Karpas-422 (cell line): ENCODE results near the gene ATP6V0E1. TPM values are rescaled to one million over a fixed set of nuclear protein-coding genes. Genes with fewer than 3 reads are reported as not detected.

Experiments used
- DNase-seq: peaks from one replicate; pipeline ENCODE4 v3.0.0-alpha.2; 2015
- H2AFZ ChIP-seq: fragments of 200-600 bp; sonication (generic); 2 replicates; pipeline ENCODE4 v1.6.1; 2014; ENCODE audit warnings: antibody characterized with exemption, low read length, mixed read lengths
- H3K27ac ChIP-seq: fragments of 200-600 bp; sonication (generic); 2 replicates; pipeline ENCODE4 v1.5.1; 2014; ENCODE audit warnings: mild to moderate bottlenecking, low read length, moderate library complexity
- H3K27me3 ChIP-seq: fragments of 200-600 bp; sonication (generic); 2 replicates; pipeline ENCODE4 v1.6.1; 2014; ENCODE audit warnings: low read length, mixed read lengths
- H3K36me3 ChIP-seq: fragments of 200-600 bp; sonication (generic); 2 replicates; pipeline ENCODE4 v1.6.1; 2014; ENCODE audit warnings: low read length, mixed read lengths; ENCODE audit not compliant: insufficient read depth
- H3K4me1 ChIP-seq: fragments of 200-600 bp; sonication (generic); 2 replicates; pipeline ENCODE4 v1.6.1; 2014; ENCODE audit warnings: mild to moderate bottlenecking, low read length, mixed read lengths
- H3K4me2 ChIP-seq: fragments of 200-600 bp; sonication (generic); 2 replicates; pipeline ENCODE4 v1.6.1; 2014; ENCODE audit warnings: low read length, low read depth, mild to moderate bottlenecking; ENCODE audit not compliant: poor library complexity, severe bottlenecking
- H3K4me3 ChIP-seq: fragments of 200-600 bp; sonication (generic); 2 replicates; pipeline ENCODE4 v1.5.1; 2014; ENCODE audit warnings: mild to moderate bottlenecking, antibody characterized with exemption, low read length, mixed read lengths
- H3K79me2 ChIP-seq: fragments of 200-600 bp; sonication (generic); 2 replicates; pipeline ENCODE4 v1.6.1; 2014; ENCODE audit warnings: mild to moderate bottlenecking, low read length, mixed read lengths
- H3K9ac ChIP-seq: fragments of 200-600 bp; sonication (generic); 2 replicates; pipeline ENCODE4 v1.6.0; 2014; ENCODE audit warnings: low read length
- H3K9me2 ChIP-seq: fragments of 200-600 bp; sonication (generic), shearing (Covaris generic); replicated peaks from 2 replicates; pipeline ENCODE4 v1.6.0; 2014; ENCODE audit warnings: mild to moderate bottlenecking, low read length, moderate library complexity; ENCODE audit not compliant: insufficient read depth
- H3K9me3 ChIP-seq: fragments of 300-700, 200-600 bp; sonication (generic); 2 replicates; pipeline ENCODE4 v1.6.1; 2014; ENCODE audit warnings: low read length, mixed read lengths
- H4K20me1 ChIP-seq: fragments of 200-600 bp; sonication (generic); 2 replicates; pipeline ENCODE4 v1.6.1; 2014; ENCODE audit warnings: mild to moderate bottlenecking, antibody characterized with exemption, low read length, low read depth; ENCODE audit not compliant: insufficient read depth
- total RNA-seq: library from RNA; depleted of rRNA; stranded (reverse); fragments of >200 nt; shearing (Covaris generic); gene quantifications from 2 replicates; pipeline ENCODE4 v1.2.3, GENCODE V29; 2014; ENCODE audit warnings: low replicate concordance

The ATP6V0E1 gene
- total RNA-seq, 1 experiment from 2014 or later, result 134 TPM

DNA sequence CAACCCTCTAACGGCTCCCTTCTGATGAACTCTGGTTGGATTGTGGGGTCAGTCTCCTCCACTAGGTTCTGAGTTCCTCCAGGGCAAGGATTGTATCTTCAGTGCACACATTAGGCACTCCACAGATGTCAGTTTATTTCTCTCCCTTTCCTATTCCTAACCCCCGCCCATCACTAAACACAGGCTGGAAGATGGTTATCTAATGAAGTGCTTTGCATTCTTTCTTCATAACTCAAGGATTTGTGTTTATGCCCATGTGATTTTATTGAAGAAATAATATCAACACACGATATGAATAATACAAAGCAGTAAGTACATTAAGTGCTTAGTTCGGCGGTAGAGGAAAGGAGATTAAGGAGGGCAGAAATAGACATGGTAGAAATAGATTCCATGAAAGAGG, 68.2 kb downstream of the ATP6V0E1 start:
- DNase-seq, result peak; percentile 23
- Histone ChIP-seq H3K27ac (no peak overlapping the region), H2AFZ (no peak overlapping the region), H3K9me3 (no peaks in the 10 kb centered on the region), H3K4me1 (peaks cover 9% of the 10 kb centered on the region), H4K20me1 (no peaks in the 10 kb centered on the region), H3K27me3 (no peaks in the 10 kb centered on the region), H3K4me3 (no peak overlapping the region), H3K36me3 (no peaks in the 10 kb centered on the region), H3K4me2 (no peak overlapping the region), H3K79me2 (no peaks in the 10 kb centered on the region), H3K9me2 (no peaks in the 10 kb centered on the region), H3K9ac (no peak overlapping the region)

DNA sequence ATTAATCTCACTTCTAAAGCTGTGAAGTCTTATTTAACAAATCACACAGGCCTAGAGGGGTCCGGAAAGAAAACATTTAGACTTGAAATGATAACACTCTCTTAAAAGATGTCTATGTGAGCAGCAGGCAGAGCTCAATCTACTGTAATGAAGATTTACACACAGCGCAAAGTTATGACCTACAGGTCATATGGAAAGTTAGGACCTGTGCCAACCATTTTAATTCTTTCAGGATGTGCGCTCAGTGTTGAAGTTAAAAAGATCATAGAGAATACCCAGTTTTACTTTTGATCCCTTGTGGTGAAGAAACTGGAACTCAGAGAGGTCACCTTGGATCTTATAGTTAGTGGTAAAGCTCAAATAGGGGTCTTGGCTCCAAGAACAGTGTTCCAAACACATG, 69.5 kb downstream of the ATP6V0E1 start:
- Histone ChIP-seq H3K27me3 (no peaks in the 10 kb centered on the region), H3K4me3 (no peak overlapping the region), H3K36me3 (no peaks in the 10 kb centered on the region), H2AFZ (no peak overlapping the region), H4K20me1 (no peaks in the 10 kb centered on the region), H3K4me1 (peaks cover 13% of the 10 kb centered on the region), H3K79me2 (peaks cover 7% of the 10 kb centered on the region), H3K9me3 (no peaks in the 10 kb centered on the region), H3K9ac (no peak overlapping the region), H3K4me2 (no peak overlapping the region), H3K27ac (no peak overlapping the region), H3K9me2 (no peaks in the 10 kb centered on the region)
- DNase-seq, result no peak

DNA sequence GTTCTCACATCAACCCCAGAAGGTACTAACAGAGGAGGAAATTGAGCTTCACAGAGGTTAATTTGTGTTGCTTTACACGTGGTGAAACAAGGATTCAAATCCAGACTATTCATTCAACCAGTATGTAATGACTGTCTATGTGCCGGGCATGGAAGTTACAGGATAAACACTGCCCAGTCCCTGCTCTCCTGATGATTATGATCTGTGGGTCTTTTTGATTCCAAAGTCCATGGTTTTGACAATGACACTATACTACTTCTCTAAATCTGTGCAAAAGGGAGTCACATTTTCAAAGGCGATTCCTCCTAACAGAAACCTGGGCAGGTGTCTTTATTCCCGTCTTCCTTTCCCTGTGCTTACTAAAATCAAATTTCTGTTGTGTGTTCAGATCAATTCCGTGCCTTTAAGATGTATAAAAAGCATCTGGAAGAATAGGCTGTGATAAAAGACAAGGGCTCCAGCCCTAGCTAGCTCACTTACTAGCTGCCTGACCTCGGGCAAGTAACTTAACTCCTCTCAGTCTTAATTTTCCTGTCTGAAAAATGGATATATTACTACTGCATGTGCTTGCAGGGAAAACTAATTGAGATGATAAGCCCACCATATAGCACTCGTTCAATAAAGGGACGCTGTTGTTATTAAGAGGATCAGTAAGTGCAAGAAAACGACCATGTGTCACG, 71.6 kb downstream of the ATP6V0E1 start:
- Histone ChIP-seq H4K20me1 (no peaks in the 10 kb centered on the region), H3K36me3 (no peaks in the 10 kb centered on the region), H3K79me2 (peaks cover 22% of the 10 kb centered on the region), H2AFZ (peak overlapping the region; percentile 3), H3K9me2 (no peaks in the 10 kb centered on the region), H3K27me3 (no peaks in the 10 kb centered on the region), H3K4me2 (peak overlapping the region; percentile 73), H3K27ac (no peak overlapping the region), H3K9me3 (no peaks in the 10 kb centered on the region), H3K4me3 (peak overlapping the region; percentile 87), H3K4me1 (peaks cover 16% of the 10 kb centered on the region), H3K9ac (peak overlapping the region; percentile 66)
- DNase-seq, result peak; percentile 56

DNA sequence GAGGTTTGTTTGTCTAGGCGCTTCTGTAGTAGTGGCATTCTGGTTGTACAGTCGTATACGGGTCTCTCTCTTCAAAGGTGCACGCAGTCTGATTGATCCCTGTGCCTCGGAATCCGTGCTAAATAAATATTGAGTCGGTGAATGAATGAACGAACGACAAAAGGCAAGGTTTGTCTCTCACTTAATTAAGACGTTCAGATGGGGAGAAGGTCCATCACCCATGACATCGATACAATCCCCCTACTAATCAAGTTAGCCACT, 72.1 kb downstream of the ATP6V0E1 start:
- H3K4me2 ChIP-seq, result peak overlapping the region; percentile 73
- H2AFZ ChIP-seq, result peak overlapping the region; percentile 3
- peaks cover 16% of the 10 kb centered on the region for H3K4me1 ChIP-seq
- no peak for DNase-seq
- H3K27ac ChIP-seq, result no peak overlapping the region
- peak overlapping the region; percentile 87 for H3K4me3 ChIP-seq
- H3K9me2 ChIP-seq, result no peaks in the 10 kb centered on the region
- H4K20me1 ChIP-seq, result no peaks in the 10 kb centered on the region
- peak overlapping the region; percentile 66 for H3K9ac ChIP-seq
- no peaks in the 10 kb centered on the region for H3K27me3 ChIP-seq
- H3K36me3 ChIP-seq, result no peaks in the 10 kb centered on the region
- no peaks in the 10 kb centered on the region for H3K9me3 ChIP-seq
- H3K79me2 ChIP-seq, result peaks cover 26% of the 10 kb centered on the region

DNA sequence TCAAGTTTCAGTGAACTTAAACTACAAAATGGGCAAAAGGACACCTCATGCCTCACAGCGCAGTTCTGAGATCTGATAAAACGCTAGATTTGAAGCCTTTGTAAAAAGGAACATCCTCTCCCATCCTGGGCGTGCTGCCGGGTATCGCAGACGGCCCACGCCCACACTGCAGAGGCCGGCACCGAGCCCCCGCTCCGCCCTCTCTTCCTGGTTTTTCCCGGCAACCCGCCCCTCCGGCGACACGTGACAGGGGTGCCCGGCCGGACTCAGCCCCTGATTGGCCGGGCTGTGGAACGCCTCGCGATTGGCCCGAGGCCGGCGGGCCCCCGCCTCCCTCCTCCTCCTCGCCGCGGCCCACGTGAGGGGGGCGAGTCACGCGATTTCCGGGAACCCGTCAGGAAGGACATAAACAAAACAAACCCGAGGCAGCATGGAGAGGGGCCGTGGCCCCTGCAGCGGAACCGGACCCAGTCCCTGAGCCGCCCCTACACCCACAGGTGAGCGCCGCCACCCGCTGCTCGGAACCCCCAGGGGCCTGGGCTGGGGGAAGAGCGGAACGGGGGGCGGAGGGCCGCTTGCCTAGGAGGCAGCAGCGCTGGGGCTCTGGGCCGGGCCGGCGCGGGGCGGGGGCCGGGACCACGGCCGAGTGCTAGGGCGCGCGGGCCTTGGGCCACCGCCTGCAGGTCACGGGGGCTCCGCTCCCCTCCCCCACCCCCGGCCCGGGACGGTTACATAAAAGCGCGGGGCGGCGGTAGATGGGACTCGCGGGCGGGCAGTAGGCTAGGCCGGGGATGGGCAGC, 72.6 kb downstream of the ATP6V0E1 start, which contains the start of gene CREBRF:
Gene CREBRF (plus strand): TSS at position 370 of the 800 bp plus-strand sequence. CDS start 24,424 bp downstream, outside the sequence.
- peak within 1 kb of the TSS; percentile 87 for H3K9ac ChIP-seq
- H3K4me1 ChIP-seq, result peaks cover 17% of the 10 kb centered on the region
- peaks cover 31% of the 10 kb centered on the region for H3K79me2 ChIP-seq
- no peaks in the 10 kb centered on the region for H4K20me1 ChIP-seq
- no peaks in the 10 kb centered on the region for H3K27me3 ChIP-seq
- H3K36me3 ChIP-seq, result no peaks in the 10 kb centered on the region
- peak within 1 kb of the TSS; percentile 87 for H3K4me3 ChIP-seq
- no peaks in the 10 kb centered on the region for H3K9me3 ChIP-seq
- peak within 1 kb of the TSS; percentile 59 for H2AFZ ChIP-seq
- H3K4me2 ChIP-seq, result peak within 1 kb of the TSS; percentile 93
- no peaks in the 10 kb centered on the region for H3K9me2 ChIP-seq
- DNase-seq, result peak; percentile 98
- H3K27ac ChIP-seq, result peak within 1 kb of the TSS; percentile 77

DNA sequence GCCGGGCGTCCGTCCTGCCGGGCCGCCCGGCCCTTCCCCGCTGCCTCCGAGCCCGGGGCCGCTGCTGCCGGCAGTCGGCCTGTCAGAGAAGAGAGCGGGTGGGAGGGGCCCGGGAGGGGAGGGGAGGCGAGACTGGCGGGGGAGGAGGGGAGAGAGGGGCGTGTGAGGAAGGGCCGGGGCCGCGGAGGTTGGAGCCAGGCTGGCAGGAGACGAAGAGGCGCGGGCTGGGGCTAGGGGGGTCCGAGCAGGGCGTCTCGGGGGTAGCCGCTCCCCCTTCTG, 73.2 kb downstream of the ATP6V0E1 start:
- H3K27ac ChIP-seq, result peak overlapping the region; percentile 63
- H3K36me3 ChIP-seq, result no peaks in the 10 kb centered on the region
- peaks cover 23% of the 10 kb centered on the region for H3K4me1 ChIP-seq
- H4K20me1 ChIP-seq, result no peaks in the 10 kb centered on the region
- DNase-seq, result no peak
- no peak overlapping the region for H2AFZ ChIP-seq
- peaks cover 36% of the 10 kb centered on the region for H3K79me2 ChIP-seq
- no peaks in the 10 kb centered on the region for H3K27me3 ChIP-seq
- no peaks in the 10 kb centered on the region for H3K9me2 ChIP-seq
- H3K4me3 ChIP-seq, result peak overlapping the region; percentile 87
- H3K9me3 ChIP-seq, result no peaks in the 10 kb centered on the region
- peak overlapping the region; percentile 93 for H3K4me2 ChIP-seq
- peak overlapping the region; percentile 86 for H3K9ac ChIP-seq

DNA sequence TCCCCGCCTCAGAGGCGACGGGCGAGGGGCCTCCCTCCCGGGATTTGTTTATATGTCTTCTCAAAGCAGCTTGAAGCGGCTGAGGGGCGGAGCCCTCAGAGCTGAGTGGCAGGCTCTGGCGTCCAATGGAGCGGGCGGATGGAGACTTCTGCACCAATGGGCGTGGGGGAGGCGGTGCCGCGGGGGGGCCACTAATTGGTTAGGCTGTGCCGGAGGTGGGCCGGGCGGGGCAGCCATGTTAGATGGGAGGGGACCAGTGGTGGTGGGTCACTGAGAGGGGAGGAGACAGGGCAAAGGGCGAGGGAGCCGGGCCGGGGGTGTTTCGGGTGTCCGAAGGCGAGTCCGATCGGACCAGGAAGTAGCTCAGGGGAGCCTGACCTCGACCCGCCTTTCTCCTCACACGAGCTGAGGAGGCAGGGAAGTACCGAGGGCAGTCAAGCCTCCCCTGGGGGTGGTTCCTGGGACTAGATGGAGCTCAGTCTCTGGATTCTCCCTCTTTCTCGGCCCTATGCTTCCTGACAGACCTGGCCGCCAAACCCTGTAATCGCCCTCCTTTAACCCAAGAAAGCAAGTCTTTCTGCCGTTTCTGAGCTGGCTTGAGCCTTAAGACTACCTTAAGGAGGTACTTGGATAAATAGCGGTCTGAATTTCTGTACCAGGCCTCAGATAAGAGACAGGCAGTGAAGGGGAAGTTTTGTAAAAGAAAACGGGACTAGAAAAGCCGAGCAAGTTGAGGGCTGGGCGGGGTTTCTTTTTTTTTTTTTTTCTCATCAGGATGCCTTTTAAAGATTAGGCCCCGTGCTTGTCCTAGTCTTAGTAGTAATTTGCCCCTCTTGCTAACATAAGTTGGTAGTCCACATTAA, 73.7 kb downstream of the ATP6V0E1 start:
- DNase-seq, result peak; percentile 99
- Histone ChIP-seq H3K27me3 (no peaks in the 10 kb centered on the region), H3K9me2 (no peaks in the 10 kb centered on the region), H3K4me3 (peak overlapping the region; percentile 87), H3K4me2 (peak overlapping the region; percentile 93), H3K36me3 (no peaks in the 10 kb centered on the region), H3K4me1 (peaks cover 29% of the 10 kb centered on the region), H3K79me2 (peaks cover 42% of the 10 kb centered on the region), H3K27ac (peak overlapping the region; percentile 77), H2AFZ (peak overlapping the region; percentile 68), H3K9ac (peak overlapping the region; percentile 87), H4K20me1 (no peaks in the 10 kb centered on the region), H3K9me3 (no peaks in the 10 kb centered on the region)

DNA sequence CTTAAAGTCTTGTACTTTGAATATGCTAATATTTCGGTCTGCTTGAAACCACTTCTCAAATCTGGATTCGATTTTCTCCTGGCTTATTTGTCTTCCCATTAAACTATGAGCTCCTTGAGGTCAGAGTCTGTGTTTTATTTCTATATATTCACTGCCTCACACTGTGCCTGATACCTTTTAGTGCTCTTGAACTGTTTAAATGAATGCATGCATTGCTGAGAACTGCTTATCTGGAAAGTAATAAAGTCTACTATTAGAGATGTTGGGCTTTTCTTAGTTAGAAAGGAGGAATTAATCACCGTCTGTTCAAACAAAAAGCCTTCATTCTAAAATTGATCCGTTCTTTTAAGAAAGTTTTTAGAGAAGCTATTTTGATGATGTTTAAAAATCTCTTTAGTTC, 78.6 kb downstream of the ATP6V0E1 start:
- no peaks in the 10 kb centered on the region for H3K9me3 ChIP-seq
- H3K27ac ChIP-seq, result peak overlapping the region; percentile 64
- peak overlapping the region; percentile 59 for H3K4me2 ChIP-seq
- peaks cover 28% of the 10 kb centered on the region for H3K4me1 ChIP-seq
- no peaks in the 10 kb centered on the region for H4K20me1 ChIP-seq
- peak overlapping the region; percentile 43 for H3K9ac ChIP-seq
- 0 out of 2 replicates have a peak, but pooled peaks cover 2% of the 10 kb centered on the region for H3K36me3 ChIP-seq
- DNase-seq, result peak; percentile 33
- H3K27me3 ChIP-seq, result no peaks in the 10 kb centered on the region
- H3K4me3 ChIP-seq, result peak overlapping the region; percentile 18; the same call in 1 of the 2 replicates
- H3K9me2 ChIP-seq, result no peaks in the 10 kb centered on the region
- peaks cover 83% of the 10 kb centered on the region for H3K79me2 ChIP-seq
- no peak overlapping the region for H2AFZ ChIP-seq
